HG02840 (cell line): ENCODE data around the gene TEDC1.

Experiments
- ATAC-seq: cut with Tn5 transposase; IDR thresholded peaks from one replicate; pipeline ENCODE4 v1.9.1; 2021; ENCODE audit warnings: mild to moderate bottlenecking, moderate library complexity, moderate number of reproducible peaks; ENCODE audit not compliant: unreplicated experiment, low FRiP score

Gene TEDC1

GRCh38 chr14:105456736-105457617 lies 34.1 kb upstream of the TEDC1 start:
- no peak for ATAC-seq

DNA sequence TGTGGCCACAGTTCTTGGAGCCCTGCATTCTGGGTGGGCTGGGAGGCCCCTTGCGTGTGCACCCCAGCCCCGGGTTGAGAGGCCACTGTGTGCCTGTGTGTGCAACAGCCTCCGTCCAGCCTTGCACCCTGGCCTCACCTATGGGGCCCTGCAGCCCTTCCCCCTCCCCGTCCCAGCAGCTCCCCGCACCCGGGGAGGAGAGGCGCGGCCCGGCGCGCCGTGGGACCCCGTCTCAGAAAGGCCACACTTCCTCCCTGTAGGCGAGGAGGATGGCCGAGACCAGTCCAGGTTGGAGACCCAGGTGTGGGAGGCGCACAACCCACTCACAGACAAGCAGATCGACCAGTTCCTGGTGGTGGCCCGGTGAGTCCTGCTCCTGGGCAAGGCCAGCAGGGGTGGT lies 33.0 kb upstream of the TEDC1 start:
- no peak for ATAC-seq

DNA sequence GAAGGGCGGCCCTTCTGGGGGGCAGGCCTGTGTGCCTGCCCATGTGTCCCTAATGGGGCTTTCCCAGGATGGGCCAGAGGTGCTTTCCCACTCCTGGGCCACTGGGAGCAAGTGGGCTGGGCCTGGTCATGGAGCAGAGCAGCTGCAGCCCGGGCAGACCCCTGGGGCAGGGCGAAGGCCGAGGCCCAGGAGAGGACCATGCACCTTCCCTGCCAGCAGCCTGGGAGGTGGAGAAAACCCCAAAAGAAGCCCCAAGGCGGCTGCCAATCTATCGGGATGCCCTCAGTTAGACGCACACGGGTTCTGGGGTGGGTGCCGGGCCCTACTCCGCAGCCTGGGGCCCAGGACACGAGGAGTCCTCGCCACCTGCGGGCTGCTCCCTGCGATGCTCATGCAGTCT lies 32.5 kb upstream of the TEDC1 start:
- ATAC-seq, result no peak

- ATAC-seq, result no peak
Observed at GRCh38 chr14:105460116-105460515, 30.9 kb upstream of the TEDC1 start.

DNA sequence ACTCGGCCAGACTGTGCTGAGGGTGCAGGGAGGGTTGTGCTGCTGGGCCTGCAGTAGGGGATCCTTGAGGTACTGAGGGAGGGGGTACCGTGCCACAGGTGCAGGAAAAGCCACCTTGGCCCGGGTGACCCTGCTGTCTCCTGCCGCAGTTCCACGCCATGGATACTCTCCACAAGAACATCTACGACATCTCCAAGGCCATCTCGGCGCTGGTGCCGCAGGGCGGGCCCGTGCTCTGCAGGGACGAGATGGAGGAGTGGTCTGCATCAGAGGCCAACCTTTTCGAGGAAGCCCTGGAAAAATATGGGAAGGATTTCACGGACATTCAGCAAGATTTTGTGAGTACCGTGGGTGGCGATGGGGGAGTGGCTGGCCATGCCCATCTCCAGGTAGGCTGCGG lies 30.4 kb upstream of the TEDC1 start:
- no peak for ATAC-seq

DNA sequence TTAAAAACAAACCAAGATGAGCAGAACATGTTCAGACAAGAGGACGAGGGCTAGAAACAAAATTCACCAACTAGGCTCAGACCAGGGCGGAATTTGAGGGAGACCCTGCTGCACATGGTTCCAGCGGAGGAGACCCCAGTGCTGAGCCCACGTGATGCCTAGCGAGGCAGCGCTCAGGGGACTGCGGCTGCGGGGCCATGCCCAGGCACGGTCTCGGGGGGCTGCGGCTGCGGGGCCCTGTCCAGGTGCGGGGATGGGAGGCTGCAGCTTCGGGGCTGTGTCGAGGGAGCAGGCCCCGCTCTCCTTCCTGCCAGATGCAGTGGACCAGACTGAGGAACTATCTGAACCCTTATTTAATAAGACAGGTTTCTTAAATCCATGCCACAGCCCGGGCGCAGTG lies 29.1 kb upstream of the TEDC1 start:
- ATAC-seq, result no peak

- ATAC-seq, result no peak
Observed at GRCh38 chr14:105464501-105464900, 26.5 kb upstream of the TEDC1 start.

DNA sequence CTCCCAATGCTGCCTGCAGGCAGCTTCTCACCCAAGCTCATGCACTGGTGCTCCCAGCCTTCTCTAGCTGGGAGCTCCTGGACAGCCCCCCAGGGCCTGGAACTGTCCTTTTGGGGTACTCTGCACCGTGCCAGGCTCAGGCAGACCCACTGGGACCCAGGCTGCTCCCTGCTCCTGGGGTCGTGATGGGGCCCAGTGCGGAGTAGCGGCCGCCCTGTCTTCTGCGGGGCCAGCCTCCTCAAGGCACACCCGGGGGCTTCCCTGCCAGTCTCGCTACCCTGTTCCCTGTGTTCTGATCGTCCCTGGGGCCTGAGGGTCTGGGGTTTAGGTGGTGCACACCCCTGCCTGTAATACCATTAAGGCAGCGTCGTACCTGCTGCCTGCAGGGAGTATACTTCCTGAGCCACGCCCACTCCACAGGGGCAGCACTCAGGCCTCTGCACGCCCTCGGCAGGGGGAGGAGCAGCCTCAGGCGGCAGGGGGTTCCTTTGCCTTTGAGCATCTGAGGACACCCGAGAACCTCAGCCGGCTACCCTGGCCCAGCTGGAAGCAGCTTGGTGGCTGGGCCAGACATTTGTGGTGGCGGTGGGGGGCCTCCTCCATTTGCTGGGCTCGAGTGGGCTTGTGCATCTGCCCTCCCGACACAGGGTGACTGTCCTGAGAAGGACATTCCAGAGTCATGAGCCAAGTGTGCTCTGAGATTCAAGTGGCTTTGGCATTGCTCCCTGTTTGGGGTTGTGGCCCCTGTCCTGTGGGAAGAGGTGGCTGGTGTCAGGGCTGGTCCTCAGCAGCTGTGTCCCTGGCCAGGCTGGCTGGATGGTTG lies 25.6 kb upstream of the TEDC1 start:
- no peak for ATAC-seq

- ATAC-seq, result no peak
Observed at GRCh38 chr14:105466531-105467248, 24.4 kb upstream of the TEDC1 start.

DNA sequence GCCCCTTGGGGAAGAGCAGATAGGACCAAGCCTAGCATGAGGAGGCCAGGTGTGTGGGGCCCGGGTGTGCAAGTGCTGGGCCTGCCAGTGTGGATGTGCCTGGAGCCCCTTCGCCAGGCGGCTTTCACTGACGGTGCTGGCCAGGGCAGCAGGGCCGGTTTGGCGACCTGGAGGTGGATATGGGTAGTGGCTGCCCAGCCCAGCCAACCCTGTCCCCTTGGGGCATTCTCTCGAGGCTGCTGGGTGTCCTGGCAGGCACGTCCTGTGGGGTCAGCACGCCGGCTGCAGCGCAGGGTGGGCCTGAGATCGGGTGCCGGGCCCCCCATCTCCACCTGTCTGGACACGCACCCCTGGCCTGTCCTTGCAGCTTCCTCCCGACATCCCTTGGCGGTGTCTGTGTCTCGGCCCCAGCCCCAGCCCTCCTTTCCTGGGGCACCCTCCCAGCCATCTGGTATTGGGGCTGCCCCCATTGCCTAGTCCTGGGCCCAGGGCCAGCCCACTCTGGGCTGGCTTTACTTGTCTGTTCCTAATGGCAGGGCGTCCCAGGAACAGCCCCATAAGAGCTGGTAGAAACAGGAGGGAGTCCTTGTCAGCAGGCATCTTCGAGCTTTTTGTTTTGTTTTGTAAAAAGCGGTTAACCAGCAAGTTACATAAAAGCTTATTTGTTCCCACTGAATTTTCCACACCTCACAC lies 23.7 kb upstream of the TEDC1 start:
- no peak for ATAC-seq

DNA sequence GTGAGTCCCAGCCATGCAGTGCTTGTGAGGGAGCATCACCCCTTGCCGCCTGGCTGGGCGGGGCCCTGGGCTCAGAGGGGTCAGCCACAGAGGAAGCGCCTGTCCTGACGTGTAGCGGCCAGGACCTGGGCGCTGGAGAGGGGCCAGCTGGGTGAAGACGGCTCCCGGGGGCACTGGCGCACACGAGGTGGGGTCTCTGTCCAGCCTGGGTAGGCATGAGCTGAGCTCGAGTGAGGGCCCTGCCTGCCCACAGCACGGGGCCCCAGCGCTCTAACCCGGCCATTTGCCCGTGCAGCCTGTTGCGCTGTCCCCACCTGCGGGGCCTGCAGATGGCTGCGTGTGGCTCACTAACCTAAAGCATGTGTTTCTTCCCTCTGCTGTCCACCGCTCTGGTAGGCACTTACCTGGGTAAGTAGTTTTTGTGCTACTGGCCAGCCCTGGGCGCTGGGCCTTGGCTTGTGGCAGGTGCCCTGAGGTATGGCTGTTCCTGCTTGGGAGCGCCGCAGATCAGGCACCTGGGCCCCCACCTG lies 23.0 kb upstream of the TEDC1 start:
- no peak for ATAC-seq

DNA sequence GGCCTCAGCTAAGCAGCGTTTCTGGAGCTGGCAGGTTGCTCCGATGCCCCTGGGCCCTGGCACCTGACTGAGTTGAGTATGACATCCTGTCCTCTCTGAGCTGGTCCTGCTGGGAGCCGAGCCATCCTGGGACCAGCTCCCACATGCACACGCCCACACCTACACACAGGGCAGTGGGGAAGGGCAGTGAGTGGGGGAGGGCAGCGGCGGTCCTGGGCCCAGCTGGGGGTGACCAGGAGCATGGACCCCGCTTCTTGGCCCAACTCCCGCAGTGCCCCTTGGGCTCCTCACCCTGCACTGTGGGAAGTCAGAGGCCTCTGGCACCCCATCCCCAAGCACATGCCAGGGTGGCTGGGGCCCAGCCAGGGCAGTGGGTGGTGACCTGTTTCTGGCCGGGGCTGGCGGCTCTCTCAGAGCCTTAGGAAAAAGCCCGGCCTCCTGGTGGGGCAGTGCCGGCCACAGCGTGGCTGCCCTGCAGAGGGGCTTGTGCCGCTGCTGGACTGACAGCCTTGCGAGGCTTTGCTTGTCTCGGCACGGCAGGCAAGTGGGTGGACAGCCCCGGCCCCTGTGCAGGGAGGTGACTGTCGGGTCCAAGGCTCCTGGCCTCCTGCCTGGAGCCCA lies 22.3 kb upstream of the TEDC1 start:
- ATAC-seq, result no peak

GRCh38 chr14:105469456-105470349 lies 21.3 kb upstream of the TEDC1 start:
- ATAC-seq, result no peak

- no peak for ATAC-seq
Observed at GRCh38 chr14:105470350-105471296, 20.4 kb upstream of the TEDC1 start.

- no peak for ATAC-seq
Observed at GRCh38 chr14:105471297-105471821, 19.7 kb upstream of the TEDC1 start.

DNA sequence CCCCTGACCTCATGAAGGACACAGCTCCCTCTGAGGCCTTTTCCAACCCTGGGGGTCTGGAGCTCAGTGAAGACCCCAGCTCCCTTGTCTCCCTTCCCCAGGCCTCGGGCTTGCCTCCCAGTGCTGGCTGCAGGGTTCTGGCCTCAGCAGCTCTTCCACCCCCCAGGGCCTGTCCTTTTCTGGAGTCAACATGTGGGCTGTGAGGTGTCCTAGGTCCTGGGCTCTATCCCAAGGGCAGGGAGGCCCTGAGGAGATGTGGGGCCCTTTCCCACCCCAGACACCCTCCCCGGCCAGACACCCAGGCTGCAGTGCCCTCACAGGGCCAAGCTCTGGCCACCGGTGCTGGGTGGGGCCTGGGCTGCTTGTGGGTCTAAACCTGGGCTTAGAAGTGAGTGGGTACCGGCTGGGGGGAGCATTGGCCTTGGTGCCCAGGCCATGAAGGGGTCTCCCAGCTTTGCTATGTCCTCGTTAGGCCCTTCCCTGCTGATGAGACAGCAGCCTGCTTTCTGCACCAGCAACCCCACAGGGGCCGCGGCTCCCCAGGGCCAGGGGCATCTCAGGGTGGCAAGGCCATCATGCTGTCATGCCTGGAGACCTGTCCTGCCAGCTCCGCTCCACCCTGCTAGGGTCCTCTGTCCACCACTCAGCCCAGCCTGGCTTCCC lies 19.1 kb upstream of the TEDC1 start:
- ATAC-seq, result no peak

- ATAC-seq, result no peak
Observed at GRCh38 chr14:105472486-105472991, 18.5 kb upstream of the TEDC1 start.
